Left renal pelvis (tissue), 4 donors: Measurements from ENCODE around the gene SGK2. TPM values are rescaled to one million over a fixed set of nuclear protein-coding genes. Genes with fewer than 3 reads are reported as not detected.
"Not testable (repeated sequence)": the region's sequence is repeated elsewhere in the genome, so short reads cannot be mapped to it uniquely, and the experiment has no call there.

Source experiments
- DNase-seq, 4 donors: peaks; one replicate each; pipeline ENCODE4 v3.0.0-alpha.2; 2013; ENCODE audit warnings: low read depth in 4 of 4, low spot score in 3 of 4
- polyA plus RNA-seq, 4 donors: library from polyadenylated mRNA; unstranded; fragments of 120-200 nt; gene quantifications; one replicate each; pipeline ENCODE4 v1.2.1, GENCODE V29; 2013; ENCODE audit not compliant: insufficient read length in 4 of 4

SGK2 gene
- polyA plus RNA-seq, 4 donors: 3.4 to 77.4 (median 36.4) TPM

- not testable (repeated sequence) for DNase-seq
These were observed 29.7 kb downstream of the SGK2 start for GRCh38 chr20:43588526-43588925.

- peak in 1 of 4 donors; percentile 14 for DNase-seq
These were observed 31.2 kb downstream of the SGK2 start for GRCh38 chr20:43590036-43590391.

DNA sequence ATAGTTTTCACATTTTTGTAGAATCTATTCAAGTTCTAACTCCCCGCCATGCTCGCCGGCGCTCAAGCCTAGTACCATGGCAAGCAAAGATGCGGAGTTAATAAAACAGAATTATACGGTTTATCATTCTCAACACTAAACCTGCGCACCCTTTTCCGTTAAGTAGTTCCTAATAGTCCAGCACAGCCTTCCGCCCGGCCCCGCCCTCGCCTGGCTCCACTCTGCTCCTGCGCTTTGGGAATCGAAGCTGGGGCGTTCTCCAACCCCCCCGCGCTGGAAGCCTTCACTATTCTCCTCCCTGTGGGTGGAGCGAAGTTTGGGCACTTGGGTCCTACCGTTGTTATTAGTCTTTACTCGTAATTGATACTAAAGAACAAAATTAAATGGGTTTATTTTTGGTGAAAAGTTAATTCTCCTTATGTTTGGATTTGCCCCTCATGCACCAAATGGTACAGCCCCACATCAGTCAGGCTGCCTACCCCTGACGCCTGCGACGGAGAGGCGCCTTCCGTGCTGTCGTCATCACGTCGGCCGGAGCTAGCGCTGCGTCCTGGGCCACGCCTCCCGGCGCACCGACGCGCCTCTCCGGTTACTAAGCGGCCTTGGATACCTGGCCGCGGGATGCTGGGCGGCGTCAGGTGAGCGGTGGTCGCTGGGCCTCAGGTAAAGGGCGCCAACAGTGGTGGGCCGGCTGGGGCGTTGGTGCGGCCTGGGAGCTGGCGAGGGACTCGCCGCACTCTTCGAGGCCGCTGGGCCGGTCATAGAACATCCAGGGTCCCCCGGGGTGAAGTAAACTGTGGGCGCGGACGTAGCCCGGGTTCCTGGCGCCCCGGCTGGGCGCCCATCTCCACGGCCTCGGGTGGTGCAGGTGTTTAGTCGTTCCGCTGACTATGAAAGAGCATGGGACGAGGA, 31.8 kb downstream of the SGK2 start, which contains the start of gene IFT52:
Gene IFT52, plus strand, starts transcription at position 546 of the 912 bp plus-strand sequence. CDS start 3,762 bp downstream, outside the sequence.
- peak; percentile 85 to 92 (median 87) for DNase-seq

GRCh38 chr20:43601960-43602359, 43.1 kb downstream of the SGK2 start:
- not testable (repeated sequence) for DNase-seq

DNA sequence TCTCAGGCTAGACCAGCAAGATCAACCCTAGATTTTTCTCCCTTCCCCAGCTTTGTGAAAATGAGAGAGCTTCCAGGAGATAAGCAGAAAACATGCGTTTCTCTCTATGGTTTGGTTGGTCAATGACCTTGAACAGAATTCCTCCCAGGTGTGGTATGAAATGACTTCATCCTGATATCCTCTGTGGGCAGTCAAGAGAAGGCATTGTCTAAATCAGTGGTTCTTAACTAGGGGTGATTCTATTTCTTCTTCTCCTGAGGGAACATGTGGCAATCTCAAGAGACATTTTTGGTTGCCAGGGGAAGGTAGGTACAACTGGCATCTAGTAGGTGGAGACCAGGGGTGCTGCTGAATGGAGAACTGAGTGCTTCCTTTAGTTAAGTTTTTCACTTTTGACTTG, 44.3 kb downstream of the SGK2 start:
- DNase-seq: no peak

DNA sequence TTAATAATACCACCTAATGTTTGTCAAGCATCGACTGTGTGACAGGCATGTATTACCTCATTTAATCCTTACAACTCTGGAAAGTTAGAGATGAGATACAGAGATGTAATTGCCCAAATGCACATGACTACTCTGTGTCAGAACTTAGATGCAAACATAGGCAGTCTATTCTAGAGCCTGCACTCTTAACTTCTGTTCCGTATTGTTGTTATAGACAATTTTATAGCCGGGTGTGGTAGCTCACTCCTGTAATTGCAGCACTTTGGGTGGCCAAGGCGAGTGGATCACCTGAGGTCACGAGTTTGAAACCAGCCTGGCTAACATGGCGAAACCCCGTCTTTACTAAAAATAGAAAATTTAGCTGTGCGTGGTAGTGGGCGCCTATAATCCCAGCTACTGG, 46.9 kb downstream of the SGK2 start:
- no peak for DNase-seq

- not testable (repeated sequence) for DNase-seq
These were observed 48.5 kb downstream of the SGK2 start for GRCh38 chr20:43607278-43607677.

DNA sequence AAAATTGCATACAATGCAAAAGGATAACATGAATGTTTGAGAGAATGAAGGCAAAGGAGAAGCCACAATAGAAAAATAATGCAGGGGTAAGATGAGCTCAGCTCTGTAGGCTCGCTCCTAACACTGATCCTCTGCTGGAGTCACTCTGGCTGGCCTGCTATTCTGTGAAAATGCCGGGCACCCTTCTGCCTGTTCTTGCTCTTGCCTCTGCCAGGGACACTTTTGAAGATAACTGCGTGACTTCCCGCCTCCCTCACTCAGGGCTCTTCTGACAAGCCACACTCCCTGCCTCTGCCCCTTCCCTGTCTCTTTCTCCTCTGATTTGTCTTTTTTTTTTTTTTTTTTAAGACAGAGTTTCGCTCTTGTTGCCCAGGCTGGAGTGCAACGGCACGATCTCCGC, 72.8 kb downstream of the SGK2 start:
- no peak for DNase-seq

Other genes with a start within 250 kb of the SGK2 start
- 100 to 1,000 TPM; 228 to 421 (median 328) TPM for gene SRSF6, start 101.1 kb upstream of the SGK2 start, polyA plus RNA-seq
- 10 to 100 TPM in 3 of 4 donors, 1 to 10 TPM in 1; 9.6 to 28.9 (median 13.7) TPM for gene L3MBTL1, start 51.3 kb upstream of the SGK2 start, polyA plus RNA-seq
- 10 to 100 TPM; 70.4 to 86.1 (median 73.5) TPM for gene IFT52, start 31.9 kb downstream of the SGK2 start, polyA plus RNA-seq
- 10 to 100 TPM; 19.2 to 27.5 (median 25.1) TPM for gene MYBL2, start 108.1 kb downstream of the SGK2 start, polyA plus RNA-seq
- gene GTSF1L, start 168.0 kb downstream of the SGK2 start, polyA plus RNA-seq: not detected